Measurements from ENCODE around the gene ANKMY2.

The ANKMY2 gene

DNA sequence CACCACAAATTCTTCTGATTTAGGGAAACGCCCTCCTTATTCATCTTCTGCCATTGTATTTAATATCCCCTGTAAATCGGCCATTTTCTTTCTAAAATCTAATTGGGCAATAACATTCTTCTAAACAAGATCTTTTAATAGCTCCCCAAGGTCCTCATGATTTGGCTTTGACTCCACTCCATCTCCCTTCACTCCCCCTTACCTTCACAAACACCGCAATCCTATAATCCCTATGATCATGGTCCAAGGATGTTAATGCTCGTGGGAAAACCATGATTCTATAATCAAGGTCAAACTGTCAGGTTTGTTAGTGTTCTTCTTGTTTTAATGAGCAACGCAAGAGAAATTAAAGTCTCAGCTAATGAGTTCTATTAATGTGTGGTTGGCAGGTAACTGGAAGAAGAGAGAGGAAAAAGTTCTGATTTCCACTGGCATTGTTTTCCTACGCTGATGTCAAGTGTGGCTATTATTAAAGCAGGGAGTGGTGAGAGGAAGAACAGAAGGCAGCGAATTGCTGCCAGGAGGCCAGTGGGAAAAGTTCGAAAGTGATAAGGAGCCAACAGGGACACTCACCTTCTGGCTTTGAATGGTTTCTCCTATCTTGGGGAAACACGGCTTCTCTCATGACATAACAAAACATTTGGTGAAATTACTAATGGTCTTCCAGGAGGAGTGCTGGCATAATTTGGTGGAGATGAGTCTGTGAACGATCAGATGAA is 90.9 kb downstream of the ANKMY2 start:
- TF ChIP-seq, protein P1, sequence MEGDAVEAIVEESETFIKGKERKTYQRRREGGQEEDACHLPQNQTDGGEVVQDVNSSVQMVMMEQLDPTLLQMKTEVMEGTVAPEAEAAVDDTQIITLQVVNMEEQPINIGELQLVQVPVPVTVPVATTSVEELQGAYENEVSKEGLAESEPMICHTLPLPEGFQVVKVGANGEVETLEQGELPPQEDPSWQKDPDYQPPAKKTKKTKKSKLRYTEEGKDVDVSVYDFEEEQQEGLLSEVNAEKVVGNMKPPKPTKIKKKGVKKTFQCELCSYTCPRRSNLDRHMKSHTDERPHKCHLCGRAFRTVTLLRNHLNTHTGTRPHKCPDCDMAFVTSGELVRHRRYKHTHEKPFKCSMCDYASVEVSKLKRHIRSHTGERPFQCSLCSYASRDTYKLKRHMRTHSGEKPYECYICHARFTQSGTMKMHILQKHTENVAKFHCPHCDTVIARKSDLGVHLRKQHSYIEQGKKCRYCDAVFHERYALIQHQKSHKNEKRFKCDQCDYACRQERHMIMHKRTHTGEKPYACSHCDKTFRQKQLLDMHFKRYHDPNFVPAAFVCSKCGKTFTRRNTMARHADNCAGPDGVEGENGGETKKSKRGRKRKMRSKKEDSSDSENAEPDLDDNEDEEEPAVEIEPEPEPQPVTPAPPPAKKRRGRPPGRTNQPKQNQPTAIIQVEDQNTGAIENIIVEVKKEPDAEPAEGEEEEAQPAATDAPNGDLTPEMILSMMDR (IDR thresholded peaks at IDR 0.05; ENCODE audit: insufficient read depth, low read length, poor library complexity, severe bottlenecking): no peak
- TF ChIP-seq EZH2phosphoT487 (conservative IDR thresholded peaks at IDR 0.05; ENCODE audit: low read length): no peak
- Histone ChIP-seq H3F3A (ENCODE audit: insufficient read depth) (no peaks in the 10 kb centered on the region), H3K4me2 (ENCODE audit: low read depth, low read length, poor library complexity, severe bottlenecking) (no peak overlapping the region), H3K27me3 (ENCODE audit: low read length) (no peaks in the 10 kb centered on the region), H4K20me1 (ENCODE audit: low read depth, low read length) (no peaks in the 10 kb centered on the region), H3K4me3 (ENCODE audit: insufficient read depth, low read length, poor library complexity, severe bottlenecking) (no peak overlapping the region), H3K36me3 (ENCODE audit: low read length) (no peaks in the 10 kb centered on the region), H3K9me3 (ENCODE audit: insufficient read depth, low read length) (no peaks in the 10 kb centered on the region), H3K9ac (ENCODE audit: low read length) (no peak overlapping the region), H2AFZ (ENCODE audit: low read depth, low read length, severe bottlenecking) (no peak overlapping the region), H3K27ac (ENCODE audit: low read depth, low read length) (no peak overlapping the region), H3K9me2 (replicated peaks; ENCODE audit: insufficient read depth, low read length) (no peaks in the 10 kb centered on the region), H3K79me2 (ENCODE audit: insufficient read depth, low read length) (no peaks in the 10 kb centered on the region)

DNA sequence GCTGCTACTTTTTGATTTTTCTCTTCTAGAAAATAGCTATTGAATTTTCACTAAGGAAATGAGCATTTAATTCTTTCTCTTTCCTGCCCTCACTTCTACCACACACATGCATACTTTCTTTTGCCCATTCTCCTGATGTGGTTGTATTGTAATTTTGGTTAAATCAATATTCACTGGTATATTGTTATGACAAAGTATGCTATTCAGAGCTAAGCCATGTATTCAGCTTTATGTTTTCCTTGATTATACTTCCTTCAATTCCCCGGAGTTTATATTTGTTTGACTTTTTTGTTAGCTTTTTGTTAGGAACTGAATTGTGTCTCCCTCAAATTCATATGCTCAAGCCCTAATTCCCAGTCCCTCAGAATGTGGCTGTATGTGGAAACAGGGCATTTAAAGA is 94.9 kb downstream of the ANKMY2 start:
- Histone ChIP-seq H3K9ac (ENCODE audit: low read length) (no peak overlapping the region), H3K9me2 (replicated peaks; ENCODE audit: insufficient read depth, low read length) (no peaks in the 10 kb centered on the region), H2AFZ (ENCODE audit: low read depth, low read length, severe bottlenecking) (no peak overlapping the region), H3K9me3 (ENCODE audit: insufficient read depth, low read length) (no peaks in the 10 kb centered on the region), H3K79me2 (ENCODE audit: insufficient read depth, low read length) (no peaks in the 10 kb centered on the region), H3K36me3 (ENCODE audit: low read length) (no peaks in the 10 kb centered on the region), H3K27me3 (ENCODE audit: low read length) (no peaks in the 10 kb centered on the region), H4K20me1 (ENCODE audit: low read depth, low read length) (no peaks in the 10 kb centered on the region), H3F3A (ENCODE audit: insufficient read depth) (no peaks in the 10 kb centered on the region), H3K4me2 (ENCODE audit: low read depth, low read length, poor library complexity, severe bottlenecking) (no peak overlapping the region), H3K4me3 (ENCODE audit: insufficient read depth, low read length, poor library complexity, severe bottlenecking) (no peak overlapping the region), H3K27ac (ENCODE audit: low read depth, low read length) (no peak overlapping the region)
- TF ChIP-seq, protein P1 (IDR thresholded peaks at IDR 0.05; ENCODE audit: insufficient read depth, low read length, poor library complexity, severe bottlenecking): no peak
- TF ChIP-seq EZH2phosphoT487 (conservative IDR thresholded peaks at IDR 0.05; ENCODE audit: low read length): no peak
